ENCODE results near the gene ZNF549. TPM values are rescaled to one million over a fixed set of nuclear protein-coding genes. Genes with fewer than 3 reads are reported as not detected.
A peak's percentile ranks its signal among the peaks of the same experiment; 100 is the strongest.

The ZNF549 gene
- total and polyA plus RNA-seq, 2 of the 13 experiments (the other 11 are each of a cell fraction or from before 2014, with no cell fraction given) = 2.8 to 6.4 TPM

DNA sequence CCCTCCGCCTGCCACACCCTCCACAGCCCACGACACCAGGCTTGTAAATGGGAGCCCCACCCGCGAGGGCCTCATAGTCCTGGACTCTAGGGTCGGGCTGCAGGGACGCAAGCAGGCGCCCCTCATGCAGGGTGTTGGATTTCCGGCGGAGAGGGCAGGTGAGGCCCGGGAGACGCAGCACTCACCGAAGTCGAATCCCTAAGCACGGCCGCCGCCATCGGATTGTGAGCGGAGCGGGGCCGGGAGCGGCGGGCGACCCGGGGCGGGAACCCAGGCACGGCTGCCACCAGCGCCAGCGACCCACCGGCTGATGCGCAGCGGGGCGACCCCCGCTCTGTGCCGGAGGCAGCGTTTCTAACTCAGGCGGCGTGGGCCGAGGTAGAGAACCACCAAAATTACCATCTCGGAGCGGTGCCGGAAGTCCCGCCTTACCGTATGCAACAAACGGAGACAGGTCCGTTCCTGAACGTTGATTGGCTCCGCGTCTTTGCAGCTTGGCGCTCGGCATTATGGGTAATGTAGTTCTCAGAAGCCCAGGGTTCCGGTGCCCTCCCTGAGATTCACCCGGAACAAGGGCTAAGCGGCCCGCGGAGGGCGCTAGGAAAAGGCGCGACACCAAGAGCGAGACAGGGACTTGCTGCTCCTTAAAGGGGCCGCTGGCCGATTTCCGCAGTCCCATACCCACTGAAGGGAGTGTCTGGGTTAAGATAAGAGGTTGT lies 51.5 kb downstream of the ZNF549 start, which contains the start of gene ZNF416 (continued):
- TF ChIP-seq, protein P1, sequence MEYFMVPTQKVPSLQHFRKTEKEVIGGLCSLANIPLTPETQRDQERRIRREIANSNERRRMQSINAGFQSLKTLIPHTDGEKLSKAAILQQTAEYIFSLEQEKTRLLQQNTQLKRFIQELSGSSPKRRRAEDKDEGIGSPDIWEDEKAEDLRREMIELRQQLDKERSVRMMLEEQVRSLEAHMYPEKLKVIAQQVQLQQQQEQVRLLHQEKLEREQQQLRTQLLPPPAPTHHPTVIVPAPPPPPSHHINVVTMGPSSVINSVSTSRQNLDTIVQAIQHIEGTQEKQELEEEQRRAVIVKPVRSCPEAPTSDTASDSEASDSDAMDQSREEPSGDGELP (IDR thresholded peaks at IDR 0.05; ENCODE audit: borderline replicate concordance, low read depth) = no peak; the same call in 1 of the 2 replicates
- TF ChIP-seq CCAR2 (optimal IDR thresholded peaks at IDR 0.05; ENCODE audit: low read depth, low read length) (no peak), ZNF33B (CRISPR knock-in tag; IDR thresholded peaks at IDR 0.05) (no peak), MAFG (CRISPR knock-in tag; IDR thresholded peaks at IDR 0.05) (no peak), GATA4 (IDR thresholded peaks at IDR 0.05; ENCODE audit: borderline replicate concordance, low read depth) (no peak), ZNF547 (CRISPR knock-in tag; IDR thresholded peaks at IDR 0.05) (peak; percentile 63), HMG20A (CRISPR knock-in tag; IDR thresholded peaks at IDR 0.05; ENCODE audit: borderline replicate concordance) (no peak), ZNF644 (CRISPR knock-in tag; IDR thresholded peaks at IDR 0.05; ENCODE audit: low read depth) (no peak), NCOA2 (CRISPR knock-in tag; IDR thresholded peaks at IDR 0.05) (peak; percentile 37; the same call in 1 of the 2 replicates), KLF15 (CRISPR knock-in tag; IDR thresholded peaks at IDR 0.05; ENCODE audit: borderline replicate concordance) (no peak), ZFP36L1 (CRISPR knock-in tag; IDR thresholded peaks at IDR 0.05) (no peak), ZNF138 (CRISPR knock-in tag; IDR thresholded peaks at IDR 0.05; ENCODE audit: low read depth) (no peak)
- TF ChIP-seq, protein P2, sequence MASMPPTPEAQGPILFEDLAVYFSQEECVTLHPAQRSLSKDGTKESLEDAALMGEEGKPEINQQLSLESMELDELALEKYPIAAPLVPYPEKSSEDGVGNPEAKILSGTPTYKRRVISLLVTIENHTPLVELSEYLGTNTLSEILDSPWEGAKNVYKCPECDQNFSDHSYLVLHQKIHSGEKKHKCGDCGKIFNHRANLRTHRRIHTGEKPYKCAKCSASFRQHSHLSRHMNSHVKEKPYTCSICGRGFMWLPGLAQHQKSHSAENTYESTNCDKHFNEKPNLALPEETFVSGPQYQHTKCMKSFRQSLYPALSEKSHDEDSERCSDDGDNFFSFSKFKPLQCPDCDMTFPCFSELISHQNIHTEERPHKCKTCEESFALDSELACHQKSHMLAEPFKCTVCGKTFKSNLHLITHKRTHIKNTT (CRISPR knock-in tag; IDR thresholded peaks at IDR 0.05) = no peak
- TF ChIP-seq, protein P3, sequence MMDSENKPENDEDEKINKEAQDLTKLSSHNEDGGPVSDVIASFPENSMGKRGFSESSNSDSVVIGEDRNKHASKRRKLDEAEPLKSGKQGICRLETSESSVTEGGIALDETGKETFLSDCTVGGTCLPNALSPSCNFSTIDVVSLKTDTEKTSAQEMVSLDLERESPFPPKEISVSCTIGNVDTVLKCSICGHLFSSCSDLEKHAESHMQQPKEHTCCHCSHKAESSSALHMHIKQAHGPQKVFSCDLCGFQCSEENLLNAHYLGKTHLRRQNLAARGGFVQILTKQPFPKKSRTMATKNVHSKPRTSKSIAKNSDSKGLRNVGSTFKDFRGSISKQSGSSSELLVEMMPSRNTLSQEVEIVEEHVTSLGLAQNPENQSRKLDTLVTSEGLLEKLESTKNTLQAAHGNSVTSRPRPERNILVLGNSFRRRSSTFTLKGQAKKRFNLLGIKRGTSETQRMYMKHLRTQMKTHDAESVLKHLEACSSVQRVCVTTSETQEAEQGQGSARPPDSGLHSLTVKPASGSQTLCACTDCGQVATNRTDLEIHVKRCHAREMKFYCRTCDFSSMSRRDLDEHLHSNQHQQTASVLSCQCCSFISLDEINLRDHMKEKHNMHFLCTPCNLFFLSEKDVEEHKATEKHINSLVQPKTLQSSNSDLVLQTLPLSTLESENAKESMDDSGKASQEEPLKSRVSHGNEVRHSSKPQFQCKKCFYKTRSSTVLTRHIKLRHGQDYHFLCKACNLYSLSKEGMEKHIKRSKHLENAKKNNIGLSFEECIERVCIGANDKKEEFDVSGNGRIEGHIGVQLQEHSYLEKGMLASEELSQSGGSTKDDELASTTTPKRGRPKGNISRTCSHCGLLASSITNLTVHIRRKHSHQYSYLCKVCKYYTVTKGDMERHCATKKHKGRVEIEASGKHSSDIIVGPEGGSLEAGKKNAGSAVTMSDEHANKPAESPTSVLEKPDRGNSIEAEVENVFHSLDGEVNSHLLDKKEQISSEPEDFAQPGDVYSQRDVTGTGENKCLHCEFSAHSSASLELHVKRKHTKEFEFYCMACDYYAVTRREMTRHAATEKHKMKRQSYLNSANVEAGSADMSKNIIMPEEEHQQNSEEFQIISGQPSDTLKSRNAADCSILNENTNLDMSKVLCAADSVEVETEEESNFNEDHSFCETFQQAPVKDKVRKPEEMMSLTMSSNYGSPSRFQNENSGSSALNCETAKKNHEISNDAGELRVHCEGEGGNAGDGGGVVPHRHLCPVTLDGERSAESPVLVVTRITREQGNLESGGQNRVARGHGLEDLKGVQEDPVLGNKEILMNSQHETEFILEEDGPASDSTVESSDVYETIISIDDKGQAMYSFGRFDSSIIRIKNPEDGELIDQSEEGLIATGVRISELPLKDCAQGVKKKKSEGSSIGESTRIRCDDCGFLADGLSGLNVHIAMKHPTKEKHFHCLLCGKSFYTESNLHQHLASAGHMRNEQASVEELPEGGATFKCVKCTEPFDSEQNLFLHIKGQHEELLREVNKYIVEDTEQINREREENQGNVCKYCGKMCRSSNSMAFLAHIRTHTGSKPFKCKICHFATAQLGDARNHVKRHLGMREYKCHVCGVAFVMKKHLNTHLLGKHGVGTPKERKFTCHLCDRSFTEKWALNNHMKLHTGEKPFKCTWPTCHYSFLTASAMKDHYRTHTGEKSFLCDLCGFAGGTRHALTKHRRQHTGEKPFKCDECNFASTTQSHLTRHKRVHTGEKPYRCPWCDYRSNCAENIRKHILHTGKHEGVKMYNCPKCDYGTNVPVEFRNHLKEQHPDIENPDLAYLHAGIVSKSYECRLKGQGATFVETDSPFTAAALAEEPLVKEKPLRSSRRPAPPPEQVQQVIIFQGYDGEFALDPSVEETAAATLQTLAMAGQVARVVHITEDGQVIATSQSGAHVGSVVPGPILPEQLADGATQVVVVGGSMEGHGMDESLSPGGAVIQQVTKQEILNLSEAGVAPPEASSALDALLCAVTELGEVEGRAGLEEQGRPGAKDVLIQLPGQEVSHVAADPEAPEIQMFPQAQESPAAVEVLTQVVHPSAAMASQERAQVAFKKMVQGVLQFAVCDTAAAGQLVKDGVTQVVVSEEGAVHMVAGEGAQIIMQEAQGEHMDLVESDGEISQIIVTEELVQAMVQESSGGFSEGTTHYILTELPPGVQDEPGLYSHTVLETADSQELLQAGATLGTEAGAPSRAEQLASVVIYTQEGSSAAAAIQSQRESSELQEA (CRISPR knock-in tag; IDR thresholded peaks at IDR 0.05; ENCODE audit: not compliant biosample characterization) = no peak
- TF ChIP-seq, protein P4, sequence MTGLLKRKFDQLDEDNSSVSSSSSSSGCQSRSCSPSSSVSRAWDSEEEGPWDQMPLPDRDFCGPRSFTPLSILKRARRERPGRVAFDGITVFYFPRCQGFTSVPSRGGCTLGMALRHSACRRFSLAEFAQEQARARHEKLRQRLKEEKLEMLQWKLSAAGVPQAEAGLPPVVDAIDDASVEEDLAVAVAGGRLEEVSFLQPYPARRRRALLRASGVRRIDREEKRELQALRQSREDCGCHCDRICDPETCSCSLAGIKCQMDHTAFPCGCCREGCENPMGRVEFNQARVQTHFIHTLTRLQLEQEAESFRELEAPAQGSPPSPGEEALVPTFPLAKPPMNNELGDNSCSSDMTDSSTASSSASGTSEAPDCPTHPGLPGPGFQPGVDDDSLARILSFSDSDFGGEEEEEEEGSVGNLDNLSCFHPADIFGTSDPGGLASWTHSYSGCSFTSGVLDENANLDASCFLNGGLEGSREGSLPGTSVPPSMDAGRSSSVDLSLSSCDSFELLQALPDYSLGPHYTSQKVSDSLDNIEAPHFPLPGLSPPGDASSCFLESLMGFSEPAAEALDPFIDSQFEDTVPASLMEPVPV (CRISPR knock-in tag; IDR thresholded peaks at IDR 0.05) = no peak
- TF ChIP-seq, protein P5, sequence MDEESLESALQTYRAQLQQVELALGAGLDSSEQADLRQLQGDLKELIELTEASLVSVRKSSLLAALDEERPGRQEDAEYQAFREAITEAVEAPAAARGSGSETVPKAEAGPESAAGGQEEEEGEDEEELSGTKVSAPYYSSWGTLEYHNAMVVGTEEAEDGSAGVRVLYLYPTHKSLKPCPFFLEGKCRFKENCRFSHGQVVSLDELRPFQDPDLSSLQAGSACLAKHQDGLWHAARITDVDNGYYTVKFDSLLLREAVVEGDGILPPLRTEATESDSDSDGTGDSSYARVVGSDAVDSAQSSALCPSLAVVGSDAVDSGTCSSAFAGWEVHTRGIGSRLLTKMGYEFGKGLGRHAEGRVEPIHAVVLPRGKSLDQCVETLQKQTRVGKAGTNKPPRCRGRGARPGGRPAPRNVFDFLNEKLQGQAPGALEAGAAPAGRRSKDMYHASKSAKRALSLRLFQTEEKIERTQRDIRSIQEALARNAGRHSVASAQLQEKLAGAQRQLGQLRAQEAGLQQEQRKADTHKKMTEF (CRISPR knock-in tag; IDR thresholded peaks at IDR 0.05) = peak; percentile 64; the same call in 1 of the 2 replicates

Data from HepG2 (cell line).